ENCODE data around the gene RETREG1. TPM values are rescaled to one million over a fixed set of nuclear protein-coding genes. Genes with fewer than 3 reads are reported as not detected.

RETREG1 gene
- total RNA-seq, 1 experiment from 2014 or later, result 5.1 TPM

GRCh38 chr5:16639206-16639605 lies 22.4 kb upstream of the RETREG1 start:
- no peaks in the 10 kb centered on the region for H3K4me1 ChIP-seq (ENCODE audit: insufficient read depth, low read length, poor library complexity, severe bottlenecking)
- no peaks in the 10 kb centered on the region for H3K9me3 ChIP-seq (ENCODE audit: low read depth, low read length, poor library complexity, severe bottlenecking)
- no peaks in the 10 kb centered on the region for H3K36me3 ChIP-seq (ENCODE audit: insufficient read depth, low read length, poor library complexity, severe bottlenecking)
- no peak overlapping the region for H3K27ac ChIP-seq (ENCODE audit: low read depth, low read length, poor library complexity, severe bottlenecking)
- no peaks in the 10 kb centered on the region for H3K27me3 ChIP-seq (replicated peaks; ENCODE audit: insufficient read depth, low read depth, low read length, poor library complexity)
- TF ChIP-seq EZH2 (IDR thresholded peaks at IDR 0.05; ENCODE audit: borderline replicate concordance, low read depth, low read length, poor library complexity, severe bottlenecking) (no peak), CTCF (conservative IDR thresholded peaks at IDR 0.05; ENCODE audit: low read depth, low read length) (no peak)
- H3K4me3 ChIP-seq (ENCODE audit: low read depth, low read length, poor library complexity, severe bottlenecking), result no peak overlapping the region
- DNase-seq (ENCODE audit: low spot score), result no peak
- ChIA-PET CTCF (no interaction called here), POLR2A (ENCODE audit: low non-redundant PET) (no interaction called here)
- intact Hi-C loops (cut with micrococcal nuclease; ENCODE audit: unreplicated experiment), result no loop called here
- BruUV-seq (replicated peaks), result no TSS peak

GRCh38 chr5:16628376-16628775 lies 11.6 kb upstream of the RETREG1 start:
- intact Hi-C loops (cut with micrococcal nuclease; ENCODE audit: unreplicated experiment), result no loop called here
- DNase-seq (ENCODE audit: low spot score), result no peak
- H3K36me3 ChIP-seq (ENCODE audit: insufficient read depth, low read length, poor library complexity, severe bottlenecking), result no peaks in the 10 kb centered on the region
- H3K27me3 ChIP-seq (replicated peaks; ENCODE audit: insufficient read depth, low read depth, low read length, poor library complexity), result no peaks in the 10 kb centered on the region
- no peaks in the 10 kb centered on the region for H3K4me1 ChIP-seq (ENCODE audit: insufficient read depth, low read length, poor library complexity, severe bottlenecking)
- no TSS peak for BruUV-seq (replicated peaks)
- TF ChIP-seq CTCF (conservative IDR thresholded peaks at IDR 0.05; ENCODE audit: low read depth, low read length) (no peak), EZH2 (IDR thresholded peaks at IDR 0.05; ENCODE audit: borderline replicate concordance, low read depth, low read length, poor library complexity, severe bottlenecking) (no peak)
- no peaks in the 10 kb centered on the region for H3K9me3 ChIP-seq (ENCODE audit: low read depth, low read length, poor library complexity, severe bottlenecking)
- CTCF ChIA-PET, result no interaction called here
- POLR2A ChIA-PET (ENCODE audit: low non-redundant PET), result interaction anchor here (0.6 kb wide), 1 partner anchor 35 kb away, joined by 4 read pairs; no protein-coding TSS in a partner anchor
- H3K27ac ChIP-seq (ENCODE audit: low read depth, low read length, poor library complexity, severe bottlenecking), result no peak overlapping the region
- no peak overlapping the region for H3K4me3 ChIP-seq (ENCODE audit: low read depth, low read length, poor library complexity, severe bottlenecking)

- DNase-seq (ENCODE audit: low spot score), result no peak
- Histone ChIP-seq H3K27ac (ENCODE audit: low read depth, low read length, poor library complexity, severe bottlenecking) (no peak overlapping the region), H3K4me3 (ENCODE audit: low read depth, low read length, poor library complexity, severe bottlenecking) (no peak overlapping the region), H3K27me3 (replicated peaks; ENCODE audit: insufficient read depth, low read depth, low read length, poor library complexity) (no peaks in the 10 kb centered on the region), H3K9me3 (ENCODE audit: low read depth, low read length, poor library complexity, severe bottlenecking) (no peaks in the 10 kb centered on the region), H3K36me3 (ENCODE audit: insufficient read depth, low read length, poor library complexity, severe bottlenecking) (no peaks in the 10 kb centered on the region), H3K4me1 (ENCODE audit: insufficient read depth, low read length, poor library complexity, severe bottlenecking) (no peaks in the 10 kb centered on the region)
- POLR2A ChIA-PET (ENCODE audit: low non-redundant PET), result no interaction called here
- no TSS peak for BruUV-seq (replicated peaks)
- no peak for TF ChIP-seq EZH2 (IDR thresholded peaks at IDR 0.05; ENCODE audit: borderline replicate concordance, low read depth, low read length, poor library complexity, severe bottlenecking)
- no peak for TF ChIP-seq CTCF (conservative IDR thresholded peaks at IDR 0.05; ENCODE audit: low read depth, low read length)
- CTCF ChIA-PET, result no interaction called here
- intact Hi-C loops (cut with micrococcal nuclease; ENCODE audit: unreplicated experiment), result no loop called here
Observed at GRCh38 chr5:16626696-16627264, 10.0 kb upstream of the RETREG1 start.
